ENCODE measurements around the gene SLX1A.
"Not testable (repeated sequence)": the region's sequence is repeated elsewhere in the genome, so short reads cannot be mapped to it uniquely, and the experiment has no call there.

Gene SLX1A

DNA sequence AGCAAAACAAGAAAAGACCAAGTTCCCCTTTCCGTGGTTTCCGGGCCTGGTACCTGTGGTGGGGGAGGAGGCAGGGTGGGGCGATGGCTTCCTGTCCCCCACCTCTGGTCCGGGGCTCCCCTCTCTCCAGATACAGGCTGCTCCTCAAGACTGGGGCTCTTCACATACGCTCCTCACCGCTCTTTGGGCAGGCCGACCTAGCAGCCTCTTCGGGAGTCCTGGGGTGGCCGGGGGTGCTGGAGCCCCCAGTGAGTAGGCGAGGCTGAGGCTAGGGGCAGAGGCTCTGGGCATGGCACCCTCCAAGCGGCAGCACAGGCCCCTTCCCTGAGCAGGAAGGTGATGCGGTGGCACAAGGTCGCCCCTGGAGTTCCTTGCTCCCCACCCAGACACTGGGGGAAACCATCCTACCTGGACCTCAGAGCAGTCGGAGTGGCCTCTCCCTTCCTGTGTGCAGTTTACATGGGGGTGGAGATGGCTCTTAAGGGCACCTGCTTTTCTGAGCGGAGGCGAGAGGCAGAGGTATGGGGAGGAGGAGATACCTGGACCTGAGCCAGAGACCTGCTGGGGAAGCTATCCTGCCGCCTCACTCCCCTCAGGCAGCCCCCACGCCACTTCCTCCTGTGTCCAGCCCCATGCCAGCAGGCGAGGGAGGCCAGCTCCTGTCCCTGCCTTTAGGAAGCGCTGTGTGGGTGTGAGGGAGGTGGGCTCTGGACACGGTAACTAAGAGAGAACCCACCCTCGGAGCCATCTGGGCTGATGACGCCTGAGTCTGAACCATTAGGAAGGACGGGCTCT lies 9.4 kb upstream of the SLX1A start:
- DNase-seq (ENCODE audit: low spot score): no peak

DNA sequence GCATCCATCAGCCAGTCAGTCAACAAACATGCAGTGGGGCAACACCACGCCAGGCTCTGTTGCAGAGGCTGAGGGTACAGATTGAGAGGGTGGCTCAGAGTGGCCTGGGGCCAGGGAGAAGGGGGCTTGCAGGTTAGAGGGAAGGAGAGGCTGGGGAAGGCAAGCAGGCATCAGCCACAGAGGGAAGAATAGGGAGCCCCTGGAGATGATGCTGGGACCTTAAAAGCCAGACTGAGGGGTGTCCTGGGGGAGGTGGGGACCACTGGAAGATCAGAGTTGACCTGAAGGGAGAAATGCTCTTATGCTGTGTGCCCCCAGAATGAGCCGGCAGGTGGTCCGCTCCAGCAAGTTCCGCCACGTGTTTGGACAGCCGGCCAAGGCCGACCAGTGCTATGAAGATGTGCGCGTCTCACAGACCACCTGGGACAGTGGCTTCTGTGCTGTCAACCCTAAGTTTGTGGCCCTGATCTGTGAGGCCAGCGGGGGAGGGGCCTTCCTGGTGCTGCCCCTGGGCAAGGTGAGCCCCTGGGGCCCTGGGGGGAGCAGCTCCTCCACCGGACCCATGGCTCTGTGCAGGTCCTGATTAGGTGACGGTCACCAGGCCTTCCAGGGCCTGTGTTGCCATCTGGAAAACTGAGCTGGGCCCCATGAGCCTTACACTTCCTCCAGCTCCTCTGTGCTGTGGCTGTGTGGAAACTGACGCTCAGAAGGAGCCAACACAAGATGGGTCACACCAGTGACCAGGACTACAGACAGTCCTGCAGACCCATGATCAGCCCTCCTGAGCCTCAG lies 8.6 kb upstream of the SLX1A start:
- DNase-seq (ENCODE audit: low spot score): no peak

DNA sequence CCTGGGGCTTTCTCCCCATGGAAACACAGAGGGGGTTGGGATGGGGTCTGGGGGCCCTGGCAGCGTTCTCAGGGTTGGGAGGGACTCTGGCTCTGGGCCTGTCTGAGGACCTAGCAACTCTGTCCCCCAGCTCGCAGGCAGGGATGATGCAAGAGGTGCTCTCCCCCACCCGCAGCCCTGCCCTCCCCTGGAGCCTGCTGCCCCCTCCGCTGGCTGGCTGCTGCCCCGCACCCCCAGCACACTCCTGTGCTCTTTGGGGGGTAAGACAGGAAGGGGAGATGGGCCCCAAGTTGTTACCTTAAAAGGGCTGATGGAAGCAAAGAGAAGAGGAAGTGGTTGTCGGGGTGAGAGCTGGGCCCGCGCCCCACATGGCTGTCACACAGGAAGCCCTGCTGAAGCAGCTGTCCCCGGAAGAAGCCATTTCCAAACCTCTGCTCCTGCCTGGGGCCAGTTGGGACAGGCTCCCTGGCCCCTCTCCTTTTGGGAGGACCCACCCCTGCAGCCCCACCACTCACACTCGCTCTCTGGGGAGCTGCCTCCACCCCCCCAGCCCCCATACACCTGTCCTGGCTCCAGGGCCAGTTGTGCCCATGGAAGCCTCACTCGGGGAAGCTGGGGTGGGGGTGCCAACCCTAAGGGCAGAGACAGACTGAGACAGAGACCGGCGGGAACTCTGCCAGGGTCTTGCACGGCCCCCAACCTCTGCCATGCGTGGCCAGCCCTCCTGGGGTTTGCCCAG lies 7.8 kb upstream of the SLX1A start:
- DNase-seq (ENCODE audit: low spot score): no peak

DNA sequence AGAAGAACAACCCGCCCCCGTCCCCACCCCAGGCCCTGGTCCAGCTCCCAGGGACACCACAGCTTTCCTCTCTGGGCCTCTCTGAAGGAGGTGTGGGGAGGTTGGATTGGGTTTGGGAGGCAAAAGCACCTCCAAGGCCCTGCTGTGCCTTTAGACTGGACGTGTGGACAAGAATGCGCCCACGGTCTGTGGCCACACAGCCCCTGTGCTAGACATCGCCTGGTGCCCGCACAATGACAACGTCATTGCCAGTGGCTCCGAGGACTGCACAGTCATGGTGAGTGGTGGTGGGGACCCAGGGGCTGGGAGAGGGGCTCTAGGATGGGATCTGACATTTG lies 7.3 kb upstream of the SLX1A start:
- DNase-seq (ENCODE audit: low spot score): no peak

DNA sequence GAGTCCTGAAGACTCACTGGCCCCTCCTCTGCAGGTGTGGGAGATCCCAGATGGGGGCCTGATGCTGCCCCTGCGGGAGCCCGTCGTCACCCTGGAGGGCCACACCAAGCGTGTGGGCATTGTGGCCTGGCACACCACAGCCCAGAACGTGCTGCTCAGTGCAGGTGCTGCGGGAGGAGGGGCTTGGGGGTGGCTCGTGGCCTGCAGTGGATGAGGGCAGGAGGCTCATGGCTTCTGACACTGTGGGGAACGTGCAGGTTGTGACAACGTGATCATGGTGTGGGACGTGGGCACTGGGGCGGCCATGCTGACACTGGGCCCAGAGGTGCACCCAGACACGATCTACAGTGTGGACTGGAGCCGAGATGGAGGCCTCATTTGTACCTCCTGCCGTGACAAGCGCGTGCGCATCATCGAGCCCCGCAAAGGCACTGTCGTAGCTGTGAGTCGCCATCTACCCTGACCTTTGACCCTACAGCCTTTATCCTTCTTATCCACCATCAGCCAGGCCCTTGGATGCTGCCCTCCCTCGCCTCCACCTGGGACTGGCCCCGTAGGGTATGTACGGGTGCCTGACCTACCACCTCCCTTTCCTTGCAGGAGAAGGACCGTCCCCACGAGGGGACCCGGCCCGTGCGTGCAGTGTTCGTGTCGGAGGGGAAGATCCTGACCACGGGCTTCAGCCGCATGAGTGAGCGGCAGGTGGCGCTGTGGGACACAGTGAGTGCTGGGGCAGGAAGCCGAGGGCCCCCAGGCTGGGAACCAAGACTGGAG lies 6.7 kb upstream of the SLX1A start:
- DNase-seq (ENCODE audit: low spot score): no peak

DNA sequence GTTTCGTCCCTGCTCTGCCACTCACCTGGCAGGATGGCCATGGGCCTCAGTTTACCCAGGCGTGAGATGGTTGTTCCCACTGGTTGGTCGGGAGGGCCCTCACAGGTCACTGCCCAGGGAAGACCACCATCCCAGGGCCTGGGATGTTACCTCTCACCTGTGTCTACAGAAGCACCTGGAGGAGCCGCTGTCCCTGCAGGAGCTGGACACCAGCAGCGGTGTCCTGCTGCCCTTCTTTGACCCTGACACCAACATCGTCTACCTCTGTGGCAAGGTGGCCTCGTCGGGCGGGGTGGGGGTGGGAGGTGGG lies 6.2 kb upstream of the SLX1A start:
- DNase-seq (ENCODE audit: low spot score): no peak

DNA sequence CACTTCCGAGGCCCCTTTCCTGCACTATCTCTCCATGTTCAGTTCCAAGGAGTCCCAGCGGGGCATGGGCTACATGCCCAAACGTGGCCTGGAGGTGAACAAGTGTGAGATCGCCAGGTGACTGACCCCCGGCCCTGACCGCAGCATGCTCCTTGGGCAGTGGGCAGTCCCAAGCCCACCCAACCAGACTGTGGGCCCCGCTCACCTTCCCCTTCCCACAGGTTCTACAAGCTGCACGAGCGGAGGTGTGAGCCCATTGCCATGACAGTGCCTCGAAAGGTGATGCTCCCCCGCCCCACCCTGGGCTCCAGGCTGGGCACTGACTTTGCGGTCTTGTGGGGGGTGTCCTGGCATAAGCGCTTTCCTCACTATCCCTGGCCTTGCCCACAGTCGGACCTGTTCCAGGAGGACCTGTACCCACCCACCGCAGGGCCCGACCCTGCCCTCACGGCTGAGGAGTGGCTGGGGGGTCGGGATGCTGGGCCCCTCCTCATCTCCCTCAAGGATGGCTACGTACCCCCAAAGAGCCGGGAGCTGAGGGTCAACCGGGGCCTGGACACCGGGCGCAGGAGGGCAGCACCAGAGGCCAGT lies 5.6 kb upstream of the SLX1A start:
- DNase-seq (ENCODE audit: low spot score): no peak

DNA sequence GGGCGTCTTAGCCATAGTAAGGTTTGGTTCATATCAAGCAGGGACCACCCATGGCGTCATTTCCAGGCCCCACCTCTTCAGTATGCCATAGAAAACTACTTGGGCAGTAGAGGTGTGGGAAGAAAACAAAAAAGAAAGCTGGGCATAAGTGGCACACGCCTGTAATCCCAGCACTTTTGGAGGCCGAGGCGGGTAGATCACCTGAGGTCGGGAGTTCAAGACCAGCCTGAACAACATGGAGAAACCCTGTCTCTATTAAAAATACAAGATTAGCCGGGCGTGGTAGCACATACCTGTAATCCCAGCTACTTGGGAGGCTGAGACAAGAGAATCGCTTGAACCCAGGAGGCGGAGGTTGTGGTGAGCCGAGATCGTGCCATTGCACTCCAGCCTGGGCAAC lies 2.5 kb upstream of the SLX1A start:
- not testable (repeated sequence) for DNase-seq (ENCODE audit: low spot score)

DNA sequence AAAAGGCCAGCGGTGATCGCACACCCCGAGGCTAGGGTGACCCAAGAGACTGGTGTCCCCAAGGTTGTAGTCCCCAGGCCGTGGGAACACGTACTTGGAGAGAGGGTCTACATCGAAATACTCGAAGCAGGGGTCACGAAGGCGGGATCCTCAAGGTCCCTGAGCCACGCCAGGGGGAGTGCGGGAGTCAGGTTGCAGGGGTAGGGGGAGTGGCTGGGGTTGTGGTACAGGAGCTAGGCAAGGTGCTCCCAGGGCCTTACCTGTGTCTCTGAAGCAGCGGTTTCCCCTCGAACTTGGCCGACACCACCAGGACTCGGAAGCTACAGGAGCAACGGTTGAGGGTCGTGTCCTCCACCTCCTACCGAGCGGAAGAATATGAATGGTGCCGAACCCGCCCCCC lies 577 bp upstream of the SLX1A start:
- not testable (repeated sequence) for DNase-seq (ENCODE audit: low spot score)

DNA sequence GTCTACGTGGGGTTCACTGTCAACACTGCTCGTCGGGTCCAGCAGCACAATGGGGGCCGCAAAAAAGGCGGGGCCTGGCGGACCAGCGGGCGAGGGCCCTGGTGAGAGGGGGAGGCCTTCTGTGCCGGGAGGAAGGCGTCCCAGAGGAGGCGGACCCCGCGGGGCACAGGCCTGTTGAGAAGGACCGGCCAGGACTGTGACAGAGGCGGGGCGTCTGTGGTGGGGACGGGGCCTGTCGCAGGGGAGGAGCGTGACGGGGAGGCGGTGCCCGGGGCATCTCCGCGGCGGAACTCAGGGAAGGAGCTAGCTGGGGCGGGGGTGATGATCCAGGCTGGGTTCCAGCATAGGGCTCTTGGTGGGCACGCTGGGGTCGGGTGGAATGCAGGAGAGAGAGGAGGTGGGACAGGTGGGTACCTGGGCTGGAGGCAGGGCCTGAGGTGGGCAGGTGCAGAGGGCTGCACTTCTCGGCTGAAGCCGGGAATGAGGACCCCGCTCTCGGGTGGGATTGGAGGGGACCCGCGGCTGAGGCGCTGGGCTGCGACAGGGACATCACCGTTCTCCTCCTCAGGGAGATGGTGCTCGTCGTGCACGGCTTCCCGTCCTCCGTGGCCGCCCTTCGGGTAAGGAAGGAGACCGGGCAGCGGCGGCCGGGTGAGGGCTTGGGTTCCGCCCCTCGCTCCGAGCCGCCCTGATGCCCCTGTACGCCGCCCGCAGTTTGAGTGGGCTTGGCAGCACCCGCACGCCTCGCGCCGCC lies 674 bp downstream of the SLX1A start:
- not testable (repeated sequence) for DNase-seq (ENCODE audit: low spot score)

DNA sequence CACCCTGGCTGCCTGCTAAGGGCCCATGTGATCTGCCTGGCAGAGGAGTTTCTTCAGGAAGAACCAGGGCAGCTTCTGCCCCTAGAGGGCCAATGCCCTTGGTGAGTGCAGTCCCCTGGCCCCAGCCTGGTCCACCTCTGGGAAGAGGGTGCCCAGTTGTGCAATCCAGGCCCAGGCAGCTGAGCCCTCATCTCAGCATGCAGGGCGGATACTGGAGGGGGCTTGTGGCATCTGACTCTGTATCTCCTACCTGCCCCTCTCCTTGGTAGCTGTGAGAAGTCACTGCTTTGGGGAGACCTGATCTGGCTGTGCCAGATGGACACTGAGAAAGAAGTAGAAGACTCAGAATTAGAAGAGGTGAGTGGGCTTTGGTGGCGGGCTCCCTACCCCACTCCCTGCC lies 3.3 kb downstream of the SLX1A start:
- not testable (repeated sequence) for DNase-seq (ENCODE audit: low spot score)

DNA sequence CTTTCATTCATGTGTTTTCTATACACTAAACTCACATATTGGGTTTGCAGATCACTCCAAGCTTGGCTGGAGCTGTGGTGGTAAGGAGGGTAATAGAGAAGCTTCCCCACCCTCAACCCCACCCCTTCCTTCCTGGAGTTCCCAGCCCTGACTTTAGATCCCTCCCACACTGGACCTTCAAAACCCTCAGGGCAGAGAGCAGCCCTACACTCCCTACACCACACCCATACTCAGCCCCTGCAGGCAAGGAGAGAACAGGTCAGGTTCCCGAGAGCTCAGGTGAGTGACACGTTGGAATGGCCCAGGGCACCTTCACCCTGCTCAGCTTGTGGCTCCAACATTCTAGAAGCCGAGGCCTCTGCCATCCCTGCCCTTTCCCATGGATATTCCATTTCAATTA lies 5.4 kb downstream of the SLX1A start, which contains the start of gene SULT1A3:
Gene SULT1A3, plus strand, starts transcription at position 207 of the 400 bp plus-strand sequence. CDS start 1,474 bp downstream, outside the sequence.
- DNase-seq (ENCODE audit: low spot score): not testable (repeated sequence)

DNA sequence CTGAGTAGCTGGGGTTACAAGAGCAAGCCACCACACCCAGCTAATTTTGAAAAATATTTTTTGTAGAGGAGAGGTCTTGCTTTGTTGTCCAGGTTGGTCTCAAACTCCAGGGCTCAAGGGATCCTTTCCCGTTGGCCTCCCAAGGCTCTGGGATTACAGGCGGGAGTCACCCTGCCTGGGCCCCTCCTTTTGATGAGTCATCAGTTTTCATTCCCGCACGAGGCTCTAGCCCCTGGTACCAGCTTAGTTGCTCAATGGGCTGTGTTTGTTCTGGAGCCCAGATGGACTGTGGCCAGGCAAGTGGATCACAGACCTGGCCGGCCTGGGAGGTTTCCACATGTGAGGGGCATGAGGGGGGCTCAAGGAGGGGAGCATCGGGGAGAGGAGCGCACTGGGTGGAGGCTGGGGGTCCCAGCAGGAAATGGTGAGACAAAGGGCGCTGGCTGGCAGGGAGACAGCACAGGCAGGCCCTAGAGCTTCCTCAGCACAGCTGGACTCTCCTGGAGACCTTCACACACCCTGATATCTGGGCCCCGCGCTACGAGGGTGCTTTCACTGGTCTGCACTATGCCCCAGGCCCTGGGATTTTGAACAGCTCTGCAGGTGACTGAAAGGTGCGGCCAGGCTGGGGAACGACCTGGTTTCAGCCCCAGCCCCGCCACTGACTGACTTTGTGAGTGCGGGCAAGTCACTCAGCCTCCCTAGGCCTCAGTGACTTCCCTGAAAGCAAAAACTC lies 6.1 kb downstream of the SLX1A start:
- not testable (repeated sequence) for DNase-seq (ENCODE audit: low spot score)

DNA sequence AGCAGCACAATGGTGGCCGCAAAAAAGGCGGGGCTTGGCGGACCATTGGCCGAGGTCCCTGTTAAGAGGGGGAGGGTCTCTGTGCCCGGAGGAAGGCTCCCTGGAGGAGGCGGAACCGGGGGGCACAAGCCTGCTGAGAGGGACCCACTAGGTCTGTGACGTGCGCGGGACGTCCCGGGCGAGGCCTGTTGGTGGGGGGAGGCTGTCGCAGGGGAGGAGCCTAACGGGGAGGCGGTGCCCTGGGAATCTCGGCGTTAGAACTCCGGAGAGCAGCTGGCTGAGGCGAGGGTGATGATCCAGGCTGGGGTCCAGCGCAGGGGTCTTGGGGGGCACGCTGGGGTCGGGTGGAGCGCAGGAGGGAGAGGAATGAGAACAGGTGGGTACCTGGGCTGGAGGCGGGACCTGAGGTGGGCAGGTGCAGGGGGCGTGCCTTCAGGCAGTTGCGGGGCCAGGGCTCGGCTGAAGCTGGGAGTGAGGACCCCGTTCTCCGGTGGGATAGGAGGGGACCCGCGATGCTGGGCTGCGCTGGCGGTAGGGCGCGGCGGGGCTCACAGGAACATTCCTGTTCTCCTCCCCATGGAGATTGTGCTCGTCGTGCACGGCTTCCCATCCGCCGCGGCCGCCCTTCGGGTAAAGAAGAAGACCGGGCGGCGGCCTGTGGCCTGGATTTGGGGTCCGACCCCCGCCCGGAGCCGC lies 12.0 kb downstream of the SLX1A start:
- DNase-seq (ENCODE audit: low spot score): not testable (repeated sequence)

DNA sequence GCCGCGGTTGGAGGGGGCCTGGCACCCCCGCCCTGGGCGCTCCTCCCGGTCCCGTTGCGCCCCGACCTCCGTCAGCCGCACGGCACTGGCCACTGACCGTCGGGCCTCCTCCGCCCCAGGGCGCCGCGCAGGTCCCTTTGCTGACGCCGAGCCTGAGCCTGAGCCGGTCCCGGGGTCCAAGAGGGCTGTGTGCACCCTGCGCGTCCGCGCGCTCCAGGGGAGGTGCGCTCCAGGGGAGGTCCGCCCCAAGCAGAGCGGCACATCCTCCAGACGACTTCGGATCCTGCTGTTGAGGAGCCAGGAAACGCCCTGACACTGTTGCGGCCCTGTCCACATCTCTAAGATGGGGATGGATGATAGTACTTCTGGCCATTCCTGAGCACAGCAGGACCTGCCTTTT lies 12.6 kb downstream of the SLX1A start:
- DNase-seq (ENCODE audit: low spot score): not testable (repeated sequence)

DNA sequence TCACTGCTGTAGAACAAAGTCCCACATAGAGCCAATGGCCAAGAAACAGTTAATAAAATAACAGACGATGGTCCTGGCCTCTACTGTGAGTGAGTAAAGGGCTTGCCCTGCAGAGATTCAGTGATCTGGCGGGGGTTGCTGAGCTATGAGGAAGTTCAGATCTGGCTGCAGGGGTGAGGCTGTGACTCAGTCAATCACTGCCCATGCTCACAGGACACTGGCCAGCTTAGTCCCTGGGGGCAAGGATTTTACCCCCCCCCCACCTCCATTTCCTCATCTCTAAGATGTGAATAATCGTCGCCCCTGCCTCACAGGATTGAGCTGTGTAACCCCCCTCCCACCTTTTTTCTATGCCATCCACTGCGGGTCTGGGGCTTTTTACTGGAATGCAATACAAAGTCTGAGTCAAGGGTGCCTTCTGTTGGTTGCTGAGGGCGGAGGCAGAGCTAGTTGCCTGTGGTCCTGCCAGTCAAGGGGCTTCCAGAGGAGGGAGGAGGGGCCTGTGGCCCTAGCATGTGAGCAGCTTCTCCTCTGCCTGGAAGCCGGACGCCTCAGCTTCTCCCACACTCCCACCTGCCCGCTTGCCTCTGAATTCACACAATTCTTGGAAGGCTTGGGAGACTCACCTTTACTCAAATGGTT lies 13.5 kb downstream of the SLX1A start:
- not testable (repeated sequence) for DNase-seq (ENCODE audit: low spot score)

DNA sequence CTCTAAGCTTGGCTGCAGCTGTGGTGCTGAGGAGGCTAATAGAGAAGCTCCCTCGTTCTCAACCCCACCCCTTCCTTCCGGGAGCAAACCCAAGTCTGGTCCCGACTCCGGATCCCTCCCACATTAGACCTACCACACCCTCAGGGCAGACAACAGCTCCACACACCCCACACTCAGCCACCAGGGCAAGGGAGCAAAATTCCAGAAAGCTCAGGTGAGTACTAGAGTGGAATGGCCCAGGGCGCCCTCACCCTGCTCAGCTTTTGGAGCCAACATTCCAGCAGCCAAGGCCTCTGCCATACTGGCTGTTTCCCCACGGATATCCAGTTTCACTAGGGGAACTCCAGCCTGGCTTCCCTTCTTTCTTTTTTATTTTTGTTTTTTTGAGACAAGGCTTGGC lies 15.4 kb downstream of the SLX1A start:
- not testable (repeated sequence) for DNase-seq (ENCODE audit: low spot score)

DNA sequence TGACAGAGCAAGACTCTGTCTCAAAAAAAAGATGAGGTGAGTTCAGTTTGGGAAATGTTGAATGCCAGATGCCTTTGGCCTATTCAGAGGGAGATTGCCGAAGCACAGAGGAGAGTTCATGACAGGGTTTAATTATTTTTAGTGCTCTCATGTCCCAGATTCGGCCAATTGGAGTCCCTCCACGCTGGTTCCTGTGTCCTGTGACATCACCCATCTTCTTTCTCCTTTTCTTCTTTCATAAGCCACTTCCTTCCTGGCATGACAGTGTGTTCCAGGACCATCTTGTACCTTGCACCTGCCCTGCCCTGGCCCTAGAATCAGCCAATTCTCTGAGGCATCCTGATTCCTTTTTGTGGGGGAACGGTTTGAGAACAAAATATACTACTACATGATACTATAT lies 17.7 kb downstream of the SLX1A start:
- DNase-seq (ENCODE audit: low spot score): not testable (repeated sequence)

DNA sequence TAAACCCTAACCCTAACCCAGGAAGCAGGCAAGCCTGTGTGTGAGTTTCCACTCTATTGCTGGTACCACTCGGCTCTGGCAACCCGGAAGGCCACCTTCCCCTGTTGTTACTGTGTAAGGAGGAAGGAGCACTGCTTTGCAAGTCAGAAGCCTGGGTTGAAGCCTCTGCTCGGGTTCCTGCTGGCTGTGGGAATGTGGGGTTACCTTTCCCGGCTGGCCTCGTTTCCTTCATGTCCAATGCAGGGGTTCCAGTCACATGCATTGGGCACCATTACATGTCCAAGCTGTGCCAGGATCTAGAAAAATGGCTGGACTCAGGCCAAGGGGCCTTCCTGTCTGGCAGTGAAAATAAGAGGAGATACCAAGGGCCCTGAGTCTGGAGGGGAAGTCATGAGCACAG lies 23.4 kb downstream of the SLX1A start:
- not testable (repeated sequence) for DNase-seq (ENCODE audit: low spot score)

Measured in putamen (tissue), 1 donor.